HepG2 (cell line): ENCODE results near the gene ARFGEF2. TPM values are rescaled to one million over a fixed set of nuclear protein-coding genes. Genes with fewer than 3 reads are reported as not detected.

ENCODE experiments used
- ARNT2 ChIP-seq: sonication (generic); formaldehyde crosslinking; IDR thresholded peaks from 2 replicates; pipeline ENCODE4 v1.8.0; 2022; ENCODE audit warnings: mild to moderate bottlenecking, low read depth, missing genetic modification reagents, moderate library complexity
- BCL6 ChIP-seq: IDR thresholded peaks from 2 replicates; pipeline ENCODE4 v1.6.1; 2016; ENCODE audit warnings: missing genetic modification reagents, missing compliant biosample characterization
- CBX1 ChIP-seq: IDR thresholded peaks from one replicate; pipeline ENCODE4 v1.6.1; 2016; ENCODE audit warnings: antibody characterized with exemption, low read depth
- CREB1 ChIP-seq, 2 experiments: fragments of 450-650 bp in 1 of 2; IDR thresholded peaks; 2 replicates each; pipeline ENCODE4 v1.6.1; 2016 to 2017; ENCODE audit warnings: control low read depth in 1 of 2, mild to moderate bottlenecking in 1 of 2, missing compliant biosample characterization in 1 of 2, missing genetic modification characterization in 1 of 2
- FLYWCH1 ChIP-seq: sonication (generic); formaldehyde crosslinking; IDR thresholded peaks from 2 replicates; pipeline ENCODE4 v1.8.1; 2023; ENCODE audit warnings: mild to moderate bottlenecking, missing genetic modification reagents
- HNRNPH1 ChIP-seq: fragments of 200-400 bp; formaldehyde crosslinking; optimal IDR thresholded peaks from 2 replicates; pipeline ENCODE3; 2017; ENCODE audit warnings: mild to moderate bottlenecking, low read depth, low read length
- HNRNPK ChIP-seq: fragments of 200-400 bp; formaldehyde crosslinking; IDR thresholded peaks from 2 replicates; pipeline ENCODE4 v1.6.1; 2018; ENCODE audit warnings: low read length, low read depth, moderate library complexity, mild to moderate bottlenecking; ENCODE audit not compliant: poor library complexity, severe bottlenecking
- HOXA5 ChIP-seq: sonication (generic); formaldehyde crosslinking; IDR thresholded peaks from 2 replicates; pipeline ENCODE4 v1.4.0; 2020; ENCODE audit warnings: missing genetic modification reagents
- NBN ChIP-seq: fragments of 450-650 bp; conservative IDR thresholded peaks from 2 replicates; pipeline ENCODE4 v1.6.1; 2017
- NFIB ChIP-seq: sonication (generic); formaldehyde crosslinking; IDR thresholded peaks from 2 replicates; pipeline ENCODE4 v1.9.0; 2021; ENCODE audit warnings: missing genetic modification reagents, mild to moderate bottlenecking, borderline replicate concordance
- SCMH1 ChIP-seq: sonication (generic); formaldehyde crosslinking; IDR thresholded peaks from 2 replicates; pipeline ENCODE4 v1.9.0; 2021; ENCODE audit warnings: missing genetic modification reagents, mild to moderate bottlenecking, borderline replicate concordance
- ZFP91 ChIP-seq: sonication (generic); formaldehyde crosslinking; IDR thresholded peaks from 2 replicates; pipeline ENCODE4 v1.9.0; 2022; ENCODE audit warnings: missing genetic modification reagents, mild to moderate bottlenecking, borderline replicate concordance
- ZNF33B ChIP-seq: sonication (generic); formaldehyde crosslinking; IDR thresholded peaks from 2 replicates; pipeline ENCODE4 v1.5.1; 2020; ENCODE audit warnings: mild to moderate bottlenecking, missing genetic modification reagents
- ZNF431 ChIP-seq: sonication (generic); formaldehyde crosslinking; IDR thresholded peaks from 2 replicates; pipeline ENCODE4 v1.9.0; 2022; ENCODE audit warnings: missing genetic modification reagents, low read depth, mild to moderate bottlenecking, borderline replicate concordance
- ZNF512B ChIP-seq: sonication (generic); formaldehyde crosslinking; IDR thresholded peaks from 2 replicates; pipeline ENCODE4 v1.5.1; 2020; ENCODE audit warnings: missing genetic modification reagents, mild to moderate bottlenecking, borderline replicate concordance
- ZNF780A ChIP-seq: sonication (generic); formaldehyde crosslinking; IDR thresholded peaks from 2 replicates; pipeline ENCODE4 v1.8.0; 2022; ENCODE audit warnings: mild to moderate bottlenecking, missing genetic modification reagents, moderate library complexity
- polyA plus RNA-seq, 8 experiments: library from polyadenylated mRNA; depleted of rRNA in 3 of 8; stranded (reverse) in 7 of 8; unstranded in 1 of 8; fragments of >200 nt; fragmentation: Illumina TruSeq in 4 of 8; extraction: Trizol in 4 of 8; gene quantifications; 2 replicates each; pipeline versions ENCODE4 v1.2.1 to v1.2.3, GENCODE V29; 2011 to 2016; ENCODE audit warnings: low read depth in 4 of 8, missing spikeins in 1 of 8, mixed read lengths in 1 of 8; ENCODE audit not compliant: insufficient read depth in 1 of 8
- total RNA-seq, 5 experiments: library from RNA; depleted of rRNA; stranded (reverse); fragments of >200 nt; fragmentation: Illumina TruSeq; extraction: Trizol; gene quantifications; 2 replicates each; pipeline ENCODE4 v1.2.3, GENCODE V29; 2016; ENCODE audit warnings: low read depth in 1 of 5
- TF ChIP-seq, protein P1 (sequence below): sonication (generic); formaldehyde crosslinking; IDR thresholded peaks from 2 replicates; pipeline ENCODE4 v1.8.1; 2023; ENCODE audit warnings: mild to moderate bottlenecking, missing genetic modification reagents, borderline replicate concordance
- TF ChIP-seq, protein P2 (sequence below): sonication (generic); formaldehyde crosslinking; IDR thresholded peaks from 2 replicates; pipeline ENCODE4 v1.4.0; 2020; ENCODE audit warnings: missing genetic modification reagents
- TF ChIP-seq, protein P3 (sequence below): sonication (generic); formaldehyde crosslinking; IDR thresholded peaks from 2 replicates; pipeline ENCODE4 v1.4.0; 2020; ENCODE audit warnings: missing genetic modification reagents, borderline replicate concordance
- TF ChIP-seq, protein P4 (sequence below): sonication (generic); formaldehyde crosslinking; IDR thresholded peaks from 2 replicates; pipeline ENCODE4 v1.4.0; 2020; ENCODE audit warnings: low read depth, mild to moderate bottlenecking, missing genetic modification reagents

Gene ARFGEF2
- total and polyA plus RNA-seq, 2 of the 13 experiments (the other 11 are each of a cell fraction or from before 2014, with no cell fraction given) = 44.0 to 60.8 TPM

GRCh38 chr20:48920527-48921167 lies 864 bp upstream of the ARFGEF2 start (continued):
- TF ChIP-seq, protein P1, sequence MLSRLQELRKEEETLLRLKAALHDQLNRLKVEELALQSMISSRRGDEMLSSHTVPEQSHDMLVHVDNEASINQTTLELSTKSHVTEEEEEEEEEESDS (CRISPR knock-in tag) = no peak
- TF ChIP-seq CBX1 (peak; percentile 64), ZNF33B (CRISPR knock-in tag) (no peak), HNRNPK (peak; percentile 9), SCMH1 (CRISPR knock-in tag) (no peak), ZNF431 (CRISPR knock-in tag) (peak; percentile 6; the same call in 1 of the 2 replicates), ZNF780A (CRISPR knock-in tag) (peak; percentile 70), FLYWCH1 (CRISPR knock-in tag) (0 out of 2 replicates have a peak, but pooled peaks have one; percentile 88), BCL6 (CRISPR knock-in tag) (0 out of 2 replicates have a peak, but pooled peaks have one; percentile 6), CREB1 (IDR thresholded peaks at IDR 0.05) (no peak; the same call in 1 of the 2 replicates), CREB1 (CRISPR knock-in tag; IDR thresholded peaks at IDR 0.05) (peak; percentile 5; the same call in 1 of the 2 replicates), NFIB (CRISPR knock-in tag) (no peak), ZNF512B (CRISPR knock-in tag) (peak; percentile 72; the same call in 1 of the 2 replicates), ARNT2 (CRISPR knock-in tag) (no peak), HOXA5 (CRISPR knock-in tag) (peak; percentile 71), NBN (0 out of 2 replicates have a peak, but pooled peaks have one; percentile 72), HNRNPH1 (no peak), ZFP91 (peak; percentile 43; the same call in 1 of the 2 replicates)
- TF ChIP-seq, protein P2, sequence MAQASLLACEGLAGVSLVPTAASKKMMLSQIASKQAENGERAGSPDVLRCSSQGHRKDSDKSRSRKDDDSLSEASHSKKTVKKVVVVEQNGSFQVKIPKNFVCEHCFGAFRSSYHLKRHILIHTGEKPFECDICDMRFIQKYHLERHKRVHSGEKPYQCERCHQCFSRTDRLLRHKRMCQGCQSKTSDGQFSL (CRISPR knock-in tag) = 0 out of 2 replicates have a peak, but pooled peaks have one; percentile 43
- TF ChIP-seq, protein P3, sequence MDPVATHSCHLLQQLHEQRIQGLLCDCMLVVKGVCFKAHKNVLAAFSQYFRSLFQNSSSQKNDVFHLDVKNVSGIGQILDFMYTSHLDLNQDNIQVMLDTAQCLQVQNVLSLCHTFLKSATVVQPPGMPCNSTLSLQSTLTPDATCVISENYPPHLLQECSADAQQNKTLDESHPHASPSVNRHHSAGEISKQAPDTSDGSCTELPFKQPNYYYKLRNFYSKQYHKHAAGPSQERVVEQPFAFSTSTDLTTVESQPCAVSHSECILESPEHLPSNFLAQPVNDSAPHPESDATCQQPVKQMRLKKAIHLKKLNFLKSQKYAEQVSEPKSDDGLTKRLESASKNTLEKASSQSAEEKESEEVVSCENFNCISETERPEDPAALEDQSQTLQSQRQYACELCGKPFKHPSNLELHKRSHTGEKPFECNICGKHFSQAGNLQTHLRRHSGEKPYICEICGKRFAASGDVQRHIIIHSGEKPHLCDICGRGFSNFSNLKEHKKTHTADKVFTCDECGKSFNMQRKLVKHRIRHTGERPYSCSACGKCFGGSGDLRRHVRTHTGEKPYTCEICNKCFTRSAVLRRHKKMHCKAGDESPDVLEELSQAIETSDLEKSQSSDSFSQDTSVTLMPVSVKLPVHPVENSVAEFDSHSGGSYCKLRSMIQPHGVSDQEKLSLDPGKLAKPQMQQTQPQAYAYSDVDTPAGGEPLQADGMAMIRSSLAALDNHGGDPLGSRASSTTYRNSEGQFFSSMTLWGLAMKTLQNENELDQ (CRISPR knock-in tag) = no peak
- TF ChIP-seq, protein P4, sequence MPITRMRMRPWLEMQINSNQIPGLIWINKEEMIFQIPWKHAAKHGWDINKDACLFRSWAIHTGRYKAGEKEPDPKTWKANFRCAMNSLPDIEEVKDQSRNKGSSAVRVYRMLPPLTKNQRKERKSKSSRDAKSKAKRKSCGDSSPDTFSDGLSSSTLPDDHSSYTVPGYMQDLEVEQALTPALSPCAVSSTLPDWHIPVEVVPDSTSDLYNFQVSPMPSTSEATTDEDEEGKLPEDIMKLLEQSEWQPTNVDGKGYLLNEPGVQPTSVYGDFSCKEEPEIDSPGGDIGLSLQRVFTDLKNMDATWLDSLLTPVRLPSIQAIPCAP = no peak
